Testis (tissue), 3 donors: Measurements from ENCODE around the gene SLC3A2. TPM values are rescaled to one million over a fixed set of nuclear protein-coding genes. Genes with fewer than 3 reads are reported as not detected.
"Not testable (repeated sequence)": the region's sequence is repeated elsewhere in the genome, so short reads cannot be mapped to it uniquely, and the experiment has no call there.

Experiments
- DNase-seq: peaks from one replicate; pipeline ENCODE4 v3.0.0-alpha.2; 2019
- H3K27ac ChIP-seq, 2 donors: fragments of 200-600 bp; sonication (generic); one replicate each; pipeline ENCODE4 v1.5.1; 2019
- H3K27me3 ChIP-seq: fragments of 200-600 bp; sonication (generic); one replicate; pipeline ENCODE4 v1.5.1; 2019
- H3K36me3 ChIP-seq: fragments of 200-600 bp; sonication (generic); one replicate; pipeline ENCODE4 v1.5.1; 2017; ENCODE audit warnings: low read depth; ENCODE audit errors: missing control alignments
- H3K4me1 ChIP-seq: fragments of 200-600 bp; sonication (generic); one replicate; pipeline ENCODE4 v1.5.1; 2019
- H3K4me3 ChIP-seq, 2 donors: fragments of 200-600 bp; sonication (generic); one replicate each; pipeline ENCODE4 v1.5.1; 2017 to 2019
- H3K9me3 ChIP-seq: fragments of 200-600 bp; sonication (generic); one replicate; pipeline ENCODE4 v1.5.1; 2017
- CTCF ChIP-seq, 3 experiments: fragments of 450-650 bp in 2 of 3; fragments of 200-600 bp in 1 of 3; sonication (generic) in 1 of 3; IDR thresholded peaks; one replicate each; pipeline ENCODE4 v1.5.1; 2016 to 2019; ENCODE audit warnings: antibody characterized with exemption in 3 of 3, mild to moderate bottlenecking in 2 of 3, moderate library complexity in 1 of 3
- POLR2A ChIP-seq: fragments of 450-650 bp; IDR thresholded peaks from one replicate; pipeline ENCODE4 v1.6.1; 2017; ENCODE audit warnings: antibody characterized with exemption, mild to moderate bottlenecking, moderate library complexity
- WGBS, 2 donors: methylation state at CpG; one replicate each; pipeline ENCODE4 v1.1.5; 2018; 5-methylcytosine and 5-hydroxymethylcytosine counted together
- intact Hi-C: fragments of 100-400 bp; cut with DNase I; formaldehyde crosslinking; loops from one replicate; pipeline ENCODE4 v1.15.1; 2023; ENCODE audit warnings: low total_unique reads
- polyA plus RNA-seq: library from polyadenylated mRNA; stranded (reverse); fragments of 350-450 nt; fragmentation: Illumina TruSeq; extraction: RNeasy Lipid Tissue Mini Kit (QIAGEN cat#74804); gene quantifications from one replicate; pipeline ENCODE4 v1.2.3, GENCODE V29; 2014; ENCODE audit warnings: low read depth, low replicate concordance; ENCODE audit not compliant: insufficient read depth
- total RNA-seq, 2 donors: library from RNA; depleted of rRNA; stranded (reverse); fragments of >200 nt; gene quantifications; one replicate each; pipeline ENCODE4 v1.2.3, GENCODE V29; 2016

The SLC3A2 gene
- total and polyA plus RNA-seq, 3 donors from 2014 or later = 166 to 271 (median 227) TPM

GRCh38 chr11:62841361-62842170 is 39.1 kb upstream of the SLC3A2 start:
- WGBS, 2 donors = 0% methylated on average over 33 of the region's 33 CpGs
- H3K9me3 ChIP-seq = no peaks in the 10 kb centered on the region
- H3K4me3 ChIP-seq = peak overlapping the region; percentile 75 to 90
- peak; percentile 93 for TF ChIP-seq POLR2A
- TF ChIP-seq CTCF (IDR thresholded peaks at IDR 0.05) = no peak
- intact Hi-C loops = no loop called here
- peak; percentile 93 for DNase-seq
- peak overlapping the region; percentile 98 to 99 for H3K27ac ChIP-seq
- no peaks in the 10 kb centered on the region for H3K27me3 ChIP-seq
- H3K4me1 ChIP-seq = peaks cover 8% of the 10 kb centered on the region
- H3K36me3 ChIP-seq = no peaks in the 10 kb centered on the region

- intact Hi-C loops = no loop called here
- no peaks in the 10 kb centered on the region for H3K36me3 ChIP-seq
- DNase-seq = peak; percentile 48
- peak overlapping the region; percentile 98 to 99 for H3K27ac ChIP-seq
- WGBS, 2 donors = 4 to 6% methylated on average over 30 of the region's 30 CpGs
- no peak for TF ChIP-seq POLR2A
- TF ChIP-seq CTCF (IDR thresholded peaks at IDR 0.05) = no peak
- H3K27me3 ChIP-seq = no peaks in the 10 kb centered on the region
- no peaks in the 10 kb centered on the region for H3K9me3 ChIP-seq
- peak overlapping the region; percentile 55 to 90 for H3K4me3 ChIP-seq
- peaks cover 8% of the 10 kb centered on the region for H3K4me1 ChIP-seq
These were observed 38.4 kb upstream of the SLC3A2 start for GRCh38 chr11:62842171-62842741.

- 51 to 62% methylated on average over 9 of the region's 9 CpGs for WGBS, 2 donors
- DNase-seq, intact Hi-C loops: not testable (repeated sequence)
These were observed 37.8 kb upstream of the SLC3A2 start for GRCh38 chr11:62842891-62843290.

DNA sequence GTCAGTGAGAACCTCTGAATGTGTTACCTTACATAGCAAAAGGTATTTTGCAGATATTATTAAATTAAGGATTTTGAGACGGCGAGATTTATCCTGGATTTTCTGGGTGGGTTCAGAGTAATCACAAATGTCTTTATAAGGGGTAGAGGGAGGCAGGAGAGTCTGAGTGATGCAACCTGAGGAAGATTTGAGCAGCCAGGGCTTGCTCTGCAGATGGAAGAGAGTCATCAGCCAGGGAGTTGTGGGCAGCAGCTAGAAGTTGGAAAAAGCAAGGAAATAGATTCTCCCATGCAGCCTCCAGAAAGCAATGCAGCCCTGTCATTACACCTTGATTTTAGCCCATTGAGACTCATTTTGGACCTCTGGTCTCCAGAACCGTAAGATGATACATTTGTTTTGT is 37.2 kb upstream of the SLC3A2 start:
- intact Hi-C loops = no loop called here
- Histone ChIP-seq H3K36me3 (no peaks in the 10 kb centered on the region), H3K4me3 (no peak overlapping the region), H3K27ac (no peak overlapping the region), H3K9me3 (no peaks in the 10 kb centered on the region), H3K27me3 (no peaks in the 10 kb centered on the region), H3K4me1 (peaks cover 8% of the 10 kb centered on the region)
- no peak for DNase-seq
- WGBS, 2 donors = 70 to 74% methylated on average over 3 of the region's 3 CpGs
- no peak for TF ChIP-seq POLR2A
- no peak for TF ChIP-seq CTCF (IDR thresholded peaks at IDR 0.05)

More at GRCh38 chr11:62842891-62843290, 37.8 kb upstream of the SLC3A2 start:
- not testable (repeated sequence) for H3K4me1 ChIP-seq, H3K36me3 ChIP-seq, H3K27me3 ChIP-seq, H3K9me3 ChIP-seq
- Histone ChIP-seq H3K4me3 (peak overlapping the region in 1 of 2 donors; percentile 90), H3K27ac (peak overlapping the region; percentile 98 to 99)

GRCh38 chr11:62844154-62844553 is 36.5 kb upstream of the SLC3A2 start:
- intact Hi-C loops = no loop called here
- no peaks in the 10 kb centered on the region for H3K36me3 ChIP-seq
- H3K9me3 ChIP-seq = no peaks in the 10 kb centered on the region
- no peak overlapping the region for H3K4me3 ChIP-seq
- TF ChIP-seq POLR2A (no peak), CTCF (IDR thresholded peaks at IDR 0.05) (no peak)
- WGBS, 2 donors = 94 to 96% methylated on average over 3 of the region's 3 CpGs
- H3K27me3 ChIP-seq = no peaks in the 10 kb centered on the region
- H3K27ac ChIP-seq = no peak overlapping the region
- no peak for DNase-seq
- peaks cover 8% of the 10 kb centered on the region for H3K4me1 ChIP-seq
